H1 (cell line): ENCODE results near the gene CEP57. TPM values are rescaled to one million over a fixed set of nuclear protein-coding genes. Genes with fewer than 3 reads are reported as not detected.

Experiments
- CTCF ChIA-PET: fragments of 300-600 bp; sonication (Branson Sonifier 250); formaldehyde crosslinking; loops from one replicate; lab custom pipeline; 2021; ENCODE audit not compliant: partially characterized antibody; lab: Charles Lee
- POLR2A ChIA-PET: fragments of 300-600 bp; sonication (Branson Sonifier 250); formaldehyde crosslinking; loops from one replicate; lab custom pipeline; 2021; ENCODE audit warnings: inconsistent platforms; ENCODE audit not compliant: partially characterized antibody; lab: Charles Lee
- DNase-seq, 2 experiments: peaks; one replicate each; pipeline versions ENCODE4 v3.0.0 to v3.0.0-alpha.2; 2010 to 2022; ENCODE audit warnings: low spot score in 2 of 2, low read depth in 1 of 2, mixed read lengths in 1 of 2
- FAIRE-seq: peaks from 2 replicates; lab custom pipeline; 2011; peaks lifted over from hg19 to GRCh38; lab: Jason Lieb, UNC
- H2AFZ ChIP-seq: 2 replicates; pipeline ENCODE4 v1.8.1; 2012; ENCODE audit warnings: low read length, inconsistent platforms
- H2AK5ac ChIP-seq: 2 replicates; pipeline ENCODE4 v1.6.1; 2013; ENCODE audit warnings: low read depth, low read length
- H2BK120ac ChIP-seq: replicated peaks from 2 replicates; pipeline ENCODE3; 2013; ENCODE audit warnings: low read depth, low read length, inconsistent platforms
- H2BK12ac ChIP-seq: 2 replicates; pipeline ENCODE4 v1.6.1; 2013; ENCODE audit warnings: low read depth, low read length
- H2BK15ac ChIP-seq: 2 replicates; pipeline ENCODE4 v1.6.1; 2013; ENCODE audit warnings: low read length
- H2BK20ac ChIP-seq: 2 replicates; pipeline ENCODE4 v1.6.1; 2013; ENCODE audit warnings: low read length
- H2BK5ac ChIP-seq: 2 replicates; pipeline ENCODE4 v1.6.1; 2013; ENCODE audit warnings: low read depth, low read length
- H3K14ac ChIP-seq: 2 replicates; pipeline ENCODE4 v1.6.1; 2013; ENCODE audit warnings: inconsistent platforms; ENCODE audit not compliant: insufficient read length
- H3K18ac ChIP-seq: 2 replicates; pipeline ENCODE4 v1.6.1; 2013; ENCODE audit warnings: low read length; ENCODE audit errors: extremely low read depth
- H3K23ac ChIP-seq: 2 replicates; pipeline ENCODE4 v1.6.1; 2013; ENCODE audit warnings: inconsistent platforms; ENCODE audit not compliant: insufficient read length
- H3K23me2 ChIP-seq: 2 replicates; pipeline ENCODE4 v1.6.1; 2013; ENCODE audit warnings: low read depth, low read length
- H3K27ac ChIP-seq: 2 replicates; pipeline ENCODE4 v1.6.1; 2011; ENCODE audit warnings: low read depth, low read length, inconsistent platforms
- H3K27me3 ChIP-seq, 4 experiments: replicated peaks in 1 of 4; 1 replicate in 1 of 4; 2 replicates in 3 of 4; pipeline versions ENCODE4 v1.6.1 to v1.8.1; 2011 to 2013; ENCODE audit warnings: low read length in 3 of 4, mild to moderate bottlenecking in 3 of 4, inconsistent platforms in 2 of 4, mixed read lengths in 2 of 4, moderate library complexity in 1 of 4; ENCODE audit not compliant: control insufficient read depth in 3 of 4, insufficient read depth in 3 of 4; ENCODE audit errors: extremely low read depth in 1 of 4
- H3K36me3 ChIP-seq, 4 experiments: 2 replicates each; pipeline versions ENCODE4 v1.6.1 to v1.8.1; 2011 to 2013; ENCODE audit warnings: mild to moderate bottlenecking in 4 of 4, low read length in 3 of 4, moderate library complexity in 2 of 4, control low read depth in 1 of 4, inconsistent platforms in 1 of 4; ENCODE audit not compliant: insufficient read depth in 4 of 4, control insufficient read depth in 2 of 4
- H3K4ac ChIP-seq: replicated peaks from 2 replicates; pipeline ENCODE3; 2013; ENCODE audit warnings: low read length, low read depth, mixed read lengths, inconsistent platforms; ENCODE audit not compliant: insufficient read length
- H3K4me1 ChIP-seq, 4 experiments: replicated peaks in 1 of 4; 1 replicate in 1 of 4; 2 replicates in 3 of 4; pipeline versions ENCODE4 v1.6.1 to v1.8.1; 2011 to 2013; ENCODE audit warnings: low read length in 3 of 4, inconsistent platforms in 2 of 4, mixed read lengths in 1 of 4; ENCODE audit not compliant: insufficient read depth in 4 of 4, control insufficient read depth in 3 of 4
- H3K4me2 ChIP-seq, 2 experiments: 2 replicates each; pipeline versions ENCODE4 v1.6.1 to v1.8.1; 2011 to 2013; ENCODE audit warnings: low read depth in 2 of 2, low read length in 2 of 2, control low read depth in 1 of 2, inconsistent platforms in 1 of 2, mild to moderate bottlenecking in 1 of 2; ENCODE audit not compliant: insufficient read depth in 1 of 2
- H3K4me3 ChIP-seq, 4 experiments: fragments of 200-600, 300-600 bp in 1 of 4; sonication (generic), shearing (Covaris generic), sonication (Bioruptor Twin) in 1 of 4; 2 replicates each; pipeline versions ENCODE4 v1.5.1 to v1.8.1; 2011 to 2016; ENCODE audit warnings: low read length in 4 of 4, low read depth in 3 of 4, control low read depth in 2 of 4, inconsistent platforms in 2 of 4, mild to moderate bottlenecking in 2 of 4, mixed read lengths in 1 of 4, moderate library complexity in 1 of 4; ENCODE audit not compliant: insufficient read depth in 2 of 4; ENCODE audit errors: extremely low read depth in 1 of 4
- H3K56ac ChIP-seq: replicated peaks from 2 replicates; pipeline ENCODE3; 2013; ENCODE audit warnings: low read depth, mild to moderate bottlenecking, mixed read lengths, low read length, inconsistent platforms; ENCODE audit not compliant: insufficient read length
- H3K79me1 ChIP-seq: 2 replicates; pipeline ENCODE4 v1.6.1; 2013; ENCODE audit warnings: low read depth, low read length, control low read depth
- H3K79me2 ChIP-seq, 2 experiments: 2 replicates each; pipeline versions ENCODE4 v1.6.1 to v1.8.1; 2012 to 2013; ENCODE audit warnings: low read length in 2 of 2, mild to moderate bottlenecking in 2 of 2, inconsistent platforms in 1 of 2; ENCODE audit not compliant: insufficient read depth in 2 of 2, control insufficient read depth in 1 of 2
- H3K9ac ChIP-seq, 4 experiments: replicated peaks in 1 of 4; 1 replicate in 1 of 4; 2 replicates in 3 of 4; pipeline versions ENCODE4 v1.6.1 to v1.8.1; 2011 to 2013; ENCODE audit warnings: low read depth in 3 of 4, low read length in 3 of 4, control low read depth in 2 of 4, mild to moderate bottlenecking in 2 of 4, moderate library complexity in 2 of 4, inconsistent platforms in 1 of 4; ENCODE audit errors: extremely low read depth in 1 of 4
- H3K9me3 ChIP-seq, 2 experiments: 2 replicates each; pipeline versions ENCODE4 v1.6.1 to v1.8.1; 2012 to 2013; ENCODE audit warnings: mild to moderate bottlenecking in 2 of 2, moderate library complexity in 2 of 2, control low read depth in 1 of 2, inconsistent platforms in 1 of 2, low read depth in 1 of 2, low read length in 1 of 2, mixed read lengths in 1 of 2; ENCODE audit not compliant: insufficient read depth in 2 of 2
- H4K20me1 ChIP-seq, 2 experiments: replicated peaks in 1 of 2; 2 replicates each; pipeline versions ENCODE3 to v1.8.1; 2011 to 2013; ENCODE audit warnings: inconsistent platforms in 2 of 2, low read length in 2 of 2, mild to moderate bottlenecking in 1 of 2; ENCODE audit not compliant: insufficient read depth in 2 of 2, control insufficient read depth in 1 of 2
- H4K5ac ChIP-seq: 2 replicates; pipeline ENCODE4 v1.6.1; 2013; ENCODE audit warnings: low read length, low read depth, mixed read lengths, inconsistent platforms; ENCODE audit not compliant: insufficient read length
- H4K8ac ChIP-seq: 2 replicates; pipeline ENCODE4 v1.8.0; 2013; ENCODE audit warnings: mild to moderate bottlenecking, moderate library complexity, low read length, inconsistent platforms; ENCODE audit not compliant: insufficient read depth; ENCODE audit errors: extremely low read depth
- H4K91ac ChIP-seq: replicated peaks from 2 replicates; pipeline ENCODE3; 2013; ENCODE audit warnings: low read length, mixed read lengths, inconsistent platforms; ENCODE audit not compliant: insufficient read length
- JUN ChIP-seq: IDR thresholded peaks from 2 replicates; pipeline ENCODE4 v1.6.1; 2011; ENCODE audit warnings: low read depth, mild to moderate bottlenecking, improper control_type of control experiment, low read length
- POLR2A ChIP-seq, 2 experiments: IDR thresholded peaks; 1 replicate in 1 of 2; 2 replicates in 1 of 2; pipeline ENCODE4 v1.6.1; 2011; ENCODE audit warnings: low read depth in 2 of 2, low read length in 2 of 2, mild to moderate bottlenecking in 2 of 2; ENCODE audit errors: control extremely low read depth in 1 of 2
- RFX5 ChIP-seq: IDR thresholded peaks from 2 replicates; pipeline ENCODE4 v1.6.1; 2011; ENCODE audit warnings: low read depth, low read length, improper control_type of control experiment, borderline replicate concordance
- SAP30 ChIP-seq: fragments of 300-600 bp; sonication (generic); IDR thresholded peaks from 2 replicates; pipeline ENCODE4 v1.7.1; 2012; ENCODE audit warnings: low read length, moderate library complexity, mild to moderate bottlenecking, inconsistent platforms; ENCODE audit not compliant: insufficient read depth, insufficient replicate concordance
- WGBS, 2 experiments: shearing (Covaris generic) in 1 of 2; methylation state at CpG; one replicate each; pipeline versions ENCODE4 v1.1.6 to v1.1.7; 2013 to 2015; ENCODE audit warnings: low lambda C conversion rate in 2 of 2, mixed read lengths in 2 of 2, inconsistent platforms in 1 of 2, low coverage in 1 of 2, missing lambda C conversion rate in 1 of 2; ENCODE audit not compliant: insufficient replicate concordance in 2 of 2, insufficient coverage in 1 of 2, insufficient read length in 1 of 2; ENCODE audit errors: extremely low coverage in 1 of 2, missing lambda C conversion rate in 1 of 2; 5-methylcytosine and 5-hydroxymethylcytosine counted together
- polyA plus RNA-seq, 7 experiments: library from polyadenylated mRNA; depleted of rRNA in 3 of 7; stranded (reverse) in 5 of 7; unstranded in 2 of 7; fragments of >200 nt in 5 of 7; fragments of 200-250 nt in 2 of 7; gene quantifications; 1 replicate in 5 of 7; 2 replicates in 1 of 7; 4 replicates in 1 of 7; pipeline versions ENCODE4 v1.2.1 to v1.2.3, GENCODE V29; 2011 to 2013; ENCODE audit warnings: missing spikeins in 2 of 7, mixed read lengths in 2 of 7
- total RNA-seq: library from RNA; stranded (reverse); fragmentation: NEBNext Ultra II Directional; extraction: Animal tissue kit (Norgen Biotek cat#: 25700); gene quantifications from 2 replicates; pipeline ENCODE4 v1.2.1, GENCODE V29; 2021
- TF ChIP-seq, protein P1 (sequence below): IDR thresholded peaks from 2 replicates; pipeline ENCODE4 v1.6.1; 2011; ENCODE audit warnings: low read length, improper control_type of control experiment

Gene CEP57
- total and polyA plus RNA-seq, 2 of the 8 experiments (the other 6 are each of a cell fraction or from before 2014, with no cell fraction given): 26.3 to 72.7 TPM

DNA sequence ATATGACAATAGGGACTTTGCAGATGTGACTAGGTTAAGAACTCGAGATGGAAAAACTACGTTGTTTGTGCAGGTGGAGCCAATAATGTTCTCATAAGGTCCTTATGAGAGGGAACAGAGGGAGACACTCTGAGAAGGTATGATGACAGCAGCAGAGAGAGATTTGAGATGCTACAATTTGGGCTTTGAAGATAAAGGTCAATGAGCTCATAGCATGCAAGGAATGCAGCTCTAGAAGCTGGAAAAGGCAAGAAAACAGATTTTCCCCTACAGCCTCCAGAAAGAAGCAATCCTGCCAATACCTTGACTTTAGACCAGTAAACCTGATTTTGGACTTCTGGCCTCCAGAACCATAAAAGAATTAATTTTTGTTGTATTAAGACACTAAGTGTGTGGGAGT lies 21.8 kb upstream of the CEP57 start:
- no peak overlapping the region for H3K27ac ChIP-seq
- CTCF ChIA-PET: interaction anchor here (1.1 to 10.4 kb wide), 6 partner anchors 13 to 614 kb away, joined by 3 to 266 read pairs (median 8); partner anchors contain the start of gene FAM76B
- POLR2A ChIA-PET: interaction anchor here (1.1 kb wide), 1 partner anchor 22 kb away, joined by 4 read pairs; the partner anchor contains the start of genes CEP57 and FAM76B

More for the DNA sequence above, 21.8 kb upstream of the CEP57 start:
- H2AK5ac ChIP-seq: no peak overlapping the region
- H3K14ac ChIP-seq: no peak overlapping the region
- no peak overlapping the region for H4K8ac ChIP-seq
- no peak overlapping the region for H3K23ac ChIP-seq
- H4K5ac ChIP-seq: no peak overlapping the region
- no peaks in the 10 kb centered on the region for H3K27me3 ChIP-seq
- H4K20me1 ChIP-seq: no peaks in the 10 kb centered on the region
- H3K4ac ChIP-seq: no peak overlapping the region
- no peak overlapping the region for H3K4me2 ChIP-seq
- H2BK12ac ChIP-seq: no peak overlapping the region
- no peaks in the 10 kb centered on the region for H3K79me2 ChIP-seq
- peaks cover 0 to 26% (median 2%) of the 10 kb centered on the region in 4 experiments; a peak in 3 of 8 replicates for H3K36me3 ChIP-seq
- no peak overlapping the region for H3K18ac ChIP-seq
- no peaks in the 10 kb centered on the region for H3K9me3 ChIP-seq
- H3K79me1 ChIP-seq: no peaks in the 10 kb centered on the region
- H2BK120ac ChIP-seq: no peak overlapping the region
- no peak for FAIRE-seq
- no peak overlapping the region for H2BK20ac ChIP-seq
- H3K4me1 ChIP-seq: no peaks in the 10 kb centered on the region
- no peak overlapping the region for H3K4me3 ChIP-seq
- no peak overlapping the region for H2BK15ac ChIP-seq
- H2AFZ ChIP-seq: no peak overlapping the region
- no peak overlapping the region for H3K9ac ChIP-seq
- H3K23me2 ChIP-seq: no peaks in the 10 kb centered on the region
- no peak overlapping the region for H4K91ac ChIP-seq
- H2BK5ac ChIP-seq: no peak overlapping the region
- DNase-seq: no peak
- H3K56ac ChIP-seq: no peak overlapping the region
- TF ChIP-seq JUN (no peak), SAP30 (no peak), RFX5 (no peak), POLR2A (IDR thresholded peaks at IDR 0.05; ENCODE audit: control extremely low read depth in 1 of 2, low read depth in 2 of 2, low read length in 2 of 2) (no peak)
- TF ChIP-seq, protein P1, sequence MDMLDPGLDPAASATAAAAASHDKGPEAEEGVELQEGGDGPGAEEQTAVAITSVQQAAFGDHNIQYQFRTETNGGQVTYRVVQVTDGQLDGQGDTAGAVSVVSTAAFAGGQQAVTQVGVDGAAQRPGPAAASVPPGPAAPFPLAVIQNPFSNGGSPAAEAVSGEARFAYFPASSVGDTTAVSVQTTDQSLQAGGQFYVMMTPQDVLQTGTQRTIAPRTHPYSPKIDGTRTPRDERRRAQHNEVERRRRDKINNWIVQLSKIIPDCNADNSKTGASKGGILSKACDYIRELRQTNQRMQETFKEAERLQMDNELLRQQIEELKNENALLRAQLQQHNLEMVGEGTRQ: no peak
- 98% methylated on average over 2 of the region's 2 CpGs; no CpG with 5 or more reads in 1 of the 2 experiments for WGBS, 2 experiments
